GM12892 (cell line): ENCODE results near the gene TNK2.

Source experiments
- POLR2A ChIP-seq: IDR thresholded peaks from 2 replicates; pipeline ENCODE4 v1.6.1; 2011; ENCODE audit warnings: low read depth, low read length, control low read depth
- POLR2AphosphoS5 ChIP-seq: IDR thresholded peaks from 2 replicates; pipeline ENCODE4 v1.6.1; 2011; ENCODE audit warnings: low read depth, low read length, control low read depth
- TAF1 ChIP-seq: IDR thresholded peaks from 2 replicates; pipeline ENCODE4 v1.6.1; 2011; ENCODE audit warnings: low read depth, mild to moderate bottlenecking, control low read depth, low read length, borderline replicate concordance

GRCh38 chr3:195853996-195854395 is 54.4 kb downstream of the TNK2 start:
- no peak for TF ChIP-seq POLR2AphosphoS5
- no peak for TF ChIP-seq POLR2A
- no peak for TF ChIP-seq TAF1
